ENCODE results near the gene IL1F10. TPM values are rescaled to one million over a fixed set of nuclear protein-coding genes. Genes with fewer than 3 reads are reported as not detected.

The IL1F10 gene
- total RNA-seq, 2 experiments from 2014 or later, result not detected

DNA sequence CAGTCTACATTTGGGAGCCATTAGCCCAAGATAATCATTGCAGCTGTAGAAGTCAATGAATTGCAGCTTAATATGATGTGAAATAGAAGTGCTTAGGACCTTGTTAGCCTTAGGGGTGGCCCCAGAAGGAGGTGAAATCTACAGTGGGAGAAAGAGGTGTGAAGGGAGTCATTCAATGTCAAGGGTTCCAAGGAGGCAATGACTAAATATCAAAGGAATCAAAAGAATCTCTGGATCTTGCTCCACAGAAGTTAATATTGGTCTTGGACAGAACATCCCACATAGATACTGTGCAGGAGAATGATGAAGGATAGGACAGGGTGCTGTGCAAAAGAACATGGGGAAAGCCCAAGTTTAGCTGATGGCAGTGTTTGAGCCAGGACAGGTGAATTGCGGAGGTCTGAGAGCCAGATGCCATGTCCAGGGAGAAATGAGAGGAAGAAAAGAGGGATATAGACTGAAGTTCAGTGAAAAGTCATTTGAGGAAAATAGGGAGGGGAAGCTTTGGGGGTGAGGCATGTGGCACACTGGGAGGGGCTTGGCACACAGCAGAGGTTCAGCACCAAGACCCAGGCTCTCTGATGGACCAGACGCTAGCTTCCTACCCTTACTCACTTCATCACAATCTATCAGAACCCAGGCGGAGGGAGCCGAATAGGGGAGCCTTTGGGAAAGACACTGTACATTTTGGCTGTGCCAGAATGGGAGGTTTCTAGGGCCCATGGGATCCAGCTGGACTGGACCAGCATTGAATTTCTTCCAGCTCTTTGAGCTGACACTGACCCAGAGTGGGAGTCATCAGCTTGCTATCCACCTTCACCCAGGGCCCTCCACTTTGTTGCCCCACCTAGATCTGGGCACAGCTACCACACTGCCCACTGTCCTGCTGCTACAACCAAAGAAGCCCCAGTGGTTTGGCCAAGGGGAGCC lies 2.2 kb downstream of the IL1F10 start:
- no peaks in the 10 kb centered on the region for H4K20me1 ChIP-seq (ENCODE audit: insufficient read depth, low read length)
- H3K9me3 ChIP-seq (ENCODE audit: low read length), result no peaks in the 10 kb centered on the region
- no TSS peak for BruUV-seq (replicated peaks)
- H3K4me2 ChIP-seq (ENCODE audit: low read length), result no peak overlapping the region
- DNase-seq (ENCODE audit: low spot score), result no peak
- no peak overlapping the region for H3K27ac ChIP-seq (ENCODE audit: low read depth, low read length, poor library complexity, severe bottlenecking)
- intact Hi-C loops (cut with micrococcal nuclease; ENCODE audit: unreplicated experiment), result no loop called here
- TF ChIP-seq, protein P1, sequence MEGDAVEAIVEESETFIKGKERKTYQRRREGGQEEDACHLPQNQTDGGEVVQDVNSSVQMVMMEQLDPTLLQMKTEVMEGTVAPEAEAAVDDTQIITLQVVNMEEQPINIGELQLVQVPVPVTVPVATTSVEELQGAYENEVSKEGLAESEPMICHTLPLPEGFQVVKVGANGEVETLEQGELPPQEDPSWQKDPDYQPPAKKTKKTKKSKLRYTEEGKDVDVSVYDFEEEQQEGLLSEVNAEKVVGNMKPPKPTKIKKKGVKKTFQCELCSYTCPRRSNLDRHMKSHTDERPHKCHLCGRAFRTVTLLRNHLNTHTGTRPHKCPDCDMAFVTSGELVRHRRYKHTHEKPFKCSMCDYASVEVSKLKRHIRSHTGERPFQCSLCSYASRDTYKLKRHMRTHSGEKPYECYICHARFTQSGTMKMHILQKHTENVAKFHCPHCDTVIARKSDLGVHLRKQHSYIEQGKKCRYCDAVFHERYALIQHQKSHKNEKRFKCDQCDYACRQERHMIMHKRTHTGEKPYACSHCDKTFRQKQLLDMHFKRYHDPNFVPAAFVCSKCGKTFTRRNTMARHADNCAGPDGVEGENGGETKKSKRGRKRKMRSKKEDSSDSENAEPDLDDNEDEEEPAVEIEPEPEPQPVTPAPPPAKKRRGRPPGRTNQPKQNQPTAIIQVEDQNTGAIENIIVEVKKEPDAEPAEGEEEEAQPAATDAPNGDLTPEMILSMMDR (conservative IDR thresholded peaks at IDR 0.05; ENCODE audit: low read length), result no peak
- TF ChIP-seq EZH2phosphoT487 (IDR thresholded peaks at IDR 0.05; ENCODE audit: borderline replicate concordance, low read depth, low read length), result no peak
- H3K79me2 ChIP-seq (ENCODE audit: insufficient read depth, low read depth, low read length), result no peaks in the 10 kb centered on the region
- H3K9me2 ChIP-seq (ENCODE audit: insufficient read depth, low read length), result no peaks in the 10 kb centered on the region
- H2AFZ ChIP-seq (ENCODE audit: low read length), result no peak overlapping the region
- H3K4me3 ChIP-seq (ENCODE audit: low read depth, low read length, poor library complexity, severe bottlenecking), result no peak overlapping the region
- ChIA-PET CTCF (ENCODE audit: unreplicated experiment) (no interaction called here), POLR2A (interaction anchor here (0.6 kb wide), 1 partner anchor 924 kb away, joined by 4 read pairs; no protein-coding TSS in a partner anchor)
- no peaks in the 10 kb centered on the region for H3K36me3 ChIP-seq (ENCODE audit: insufficient read depth, low read length)
- no peaks in the 10 kb centered on the region for H3K4me1 ChIP-seq (ENCODE audit: insufficient read depth, low read length, poor library complexity, severe bottlenecking)

DNA sequence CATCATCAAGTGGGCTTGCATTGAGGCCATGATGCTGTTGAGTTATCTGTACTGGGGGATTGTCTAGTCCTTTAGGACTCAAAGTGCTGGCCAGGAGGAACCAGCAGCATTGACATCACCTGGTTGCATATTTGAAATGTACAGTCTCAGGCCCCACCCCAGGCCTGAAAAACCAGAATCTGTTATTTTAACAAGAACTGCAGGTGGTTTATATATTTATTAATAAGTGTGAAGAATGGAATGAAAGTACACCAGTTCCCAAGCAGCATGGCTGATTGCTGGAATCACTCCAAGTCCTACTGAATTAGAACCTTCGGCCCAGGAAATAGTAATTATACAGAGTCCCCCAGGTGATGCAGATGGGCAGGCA lies 2.8 kb downstream of the IL1F10 start:
- H4K20me1 ChIP-seq (ENCODE audit: insufficient read depth, low read length), result no peaks in the 10 kb centered on the region
- no peak for DNase-seq (ENCODE audit: low spot score)
- CTCF ChIA-PET (ENCODE audit: unreplicated experiment), result no interaction called here
- H3K4me2 ChIP-seq (ENCODE audit: low read length), result no peak overlapping the region
- H3K9me3 ChIP-seq (ENCODE audit: low read length), result no peaks in the 10 kb centered on the region
- no peaks in the 10 kb centered on the region for H3K36me3 ChIP-seq (ENCODE audit: insufficient read depth, low read length)
- H2AFZ ChIP-seq (ENCODE audit: low read length), result no peak overlapping the region
- H3K4me1 ChIP-seq (ENCODE audit: insufficient read depth, low read length, poor library complexity, severe bottlenecking), result no peaks in the 10 kb centered on the region
- no peak for TF ChIP-seq EZH2phosphoT487 (IDR thresholded peaks at IDR 0.05; ENCODE audit: borderline replicate concordance, low read depth, low read length)
- TF ChIP-seq, protein P1 (conservative IDR thresholded peaks at IDR 0.05; ENCODE audit: low read length), result no peak
- no peak overlapping the region for H3K27ac ChIP-seq (ENCODE audit: low read depth, low read length, poor library complexity, severe bottlenecking)
- no peaks in the 10 kb centered on the region for H3K79me2 ChIP-seq (ENCODE audit: insufficient read depth, low read depth, low read length)
- no peaks in the 10 kb centered on the region for H3K9me2 ChIP-seq (ENCODE audit: insufficient read depth, low read length)
- intact Hi-C loops (cut with micrococcal nuclease; ENCODE audit: unreplicated experiment), result no loop called here
- H3K4me3 ChIP-seq (ENCODE audit: low read depth, low read length, poor library complexity, severe bottlenecking), result no peak overlapping the region
- no TSS peak for BruUV-seq (replicated peaks)
- POLR2A ChIA-PET, result no interaction called here

DNA sequence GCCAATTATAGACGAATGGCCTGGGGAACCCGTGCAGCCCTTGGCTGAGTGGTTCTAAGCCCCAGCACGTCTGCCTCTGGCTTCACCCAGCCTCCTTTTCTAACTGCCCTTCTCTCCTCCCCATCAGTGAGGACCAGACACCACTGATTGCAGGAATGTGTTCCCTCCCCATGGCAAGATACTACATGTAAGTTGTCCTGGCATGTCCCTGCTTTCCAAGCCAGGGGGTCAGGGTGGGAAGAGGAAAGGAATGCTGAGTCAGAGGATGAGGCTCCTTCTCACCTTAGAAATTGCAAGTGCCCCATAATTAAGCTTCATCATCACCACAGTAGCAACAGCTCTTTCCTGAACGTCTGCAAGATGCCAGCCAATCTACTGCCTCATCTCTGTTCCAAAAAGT lies 4.8 kb downstream of the IL1F10 start:
- Histone ChIP-seq H3K4me3 (ENCODE audit: low read depth, low read length, poor library complexity, severe bottlenecking) (no peak overlapping the region), H3K4me1 (ENCODE audit: insufficient read depth, low read length, poor library complexity, severe bottlenecking) (no peaks in the 10 kb centered on the region), H3K9me2 (ENCODE audit: insufficient read depth, low read length) (no peaks in the 10 kb centered on the region), H3K9me3 (ENCODE audit: low read length) (no peaks in the 10 kb centered on the region), H3K36me3 (ENCODE audit: insufficient read depth, low read length) (no peaks in the 10 kb centered on the region), H2AFZ (ENCODE audit: low read length) (no peak overlapping the region), H4K20me1 (ENCODE audit: insufficient read depth, low read length) (no peaks in the 10 kb centered on the region), H3K27ac (ENCODE audit: low read depth, low read length, poor library complexity, severe bottlenecking) (no peak overlapping the region), H3K79me2 (ENCODE audit: insufficient read depth, low read depth, low read length) (no peaks in the 10 kb centered on the region), H3K4me2 (ENCODE audit: low read length) (no peak overlapping the region)
- CTCF ChIA-PET (ENCODE audit: unreplicated experiment), result interaction anchor here (0.8 kb wide), 1 partner anchor 10 kb away, joined by 3 read pairs; no protein-coding TSS in a partner anchor
- no peak for DNase-seq (ENCODE audit: low spot score)
- intact Hi-C loops (cut with micrococcal nuclease; ENCODE audit: unreplicated experiment), result no loop called here
- BruUV-seq (replicated peaks), result no TSS peak
- POLR2A ChIA-PET, result interaction anchor here (0.6 kb wide), 1 partner anchor 91 kb away, joined by 4 read pairs; no protein-coding TSS in a partner anchor
- no peak for TF ChIP-seq EZH2phosphoT487 (IDR thresholded peaks at IDR 0.05; ENCODE audit: borderline replicate concordance, low read depth, low read length)
- TF ChIP-seq, protein P1 (conservative IDR thresholded peaks at IDR 0.05; ENCODE audit: low read length), result no peak
